Ectodermal cell (in vitro differentiated cells): ENCODE measurements around the gene TMEM132D.

Experiments used
- H3K27ac ChIP-seq: 2 replicates; pipeline ENCODE4 v1.7.0; 2013; ENCODE audit warnings: mild to moderate bottlenecking, low read depth, low read length; ENCODE audit not compliant: insufficient read depth, poor library complexity, severe bottlenecking
- H3K27me3 ChIP-seq: 2 replicates; pipeline ENCODE4 v1.7.0; 2013; ENCODE audit warnings: mild to moderate bottlenecking, low read length; ENCODE audit not compliant: insufficient read depth, control insufficient read depth, poor library complexity, severe bottlenecking
- H3K36me3 ChIP-seq: one replicate; pipeline ENCODE4 v1.7.0; 2013; ENCODE audit warnings: low read length; ENCODE audit not compliant: control insufficient read depth, insufficient read depth
- H3K4me1 ChIP-seq: one replicate; pipeline ENCODE4 v1.7.0; 2013; ENCODE audit warnings: low read length; ENCODE audit not compliant: control insufficient read depth, insufficient read depth
- H3K4me3 ChIP-seq: 2 replicates; pipeline ENCODE4 v1.7.0; 2013; ENCODE audit warnings: low read depth, low read length, control low read depth; ENCODE audit not compliant: insufficient read depth
- H3K9me3 ChIP-seq: 2 replicates; pipeline ENCODE4 v1.7.0; 2013; ENCODE audit warnings: mild to moderate bottlenecking, low read length, moderate library complexity; ENCODE audit not compliant: control insufficient read depth
- WGBS, 2 experiments: methylation state at CpG; one replicate each; pipeline ENCODE4 v1.1.7; 2013; ENCODE audit warnings: missing lambda C conversion rate in 2 of 2; 5-methylcytosine and 5-hydroxymethylcytosine counted together

TMEM132D gene

DNA sequence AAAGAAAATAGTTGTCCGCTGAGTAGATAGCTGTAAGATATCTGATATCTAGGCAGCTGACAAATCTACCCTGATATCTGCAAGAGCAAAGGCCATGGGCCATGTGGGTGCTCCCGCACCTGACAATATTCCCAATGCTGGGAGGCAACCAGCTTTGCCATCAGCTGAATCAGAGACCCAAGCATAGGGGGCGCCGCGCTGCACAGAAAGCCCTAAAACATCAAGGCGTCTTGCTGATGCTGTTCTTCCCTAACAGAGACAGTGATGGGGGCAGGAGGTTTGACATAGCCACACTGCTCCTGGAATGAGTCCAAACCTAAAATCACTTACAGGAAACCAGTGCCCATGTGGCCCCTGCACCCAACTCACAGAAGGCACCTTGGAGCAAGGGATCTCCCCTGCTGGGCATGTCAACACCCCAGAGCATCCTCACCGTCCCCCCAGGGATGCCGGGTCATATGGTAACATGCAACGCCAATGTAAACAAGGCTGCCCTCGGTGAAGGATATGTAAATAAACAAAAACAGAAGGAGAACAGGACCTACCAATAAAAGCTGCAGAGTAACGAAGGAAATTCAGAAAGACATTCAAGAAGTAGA is 199.5 kb downstream of the TMEM132D start:
- no peaks in the 10 kb centered on the region for H3K27me3 ChIP-seq
- WGBS, 2 experiments = 90% methylated on average over 10 to 11 of the region's 11 CpGs
- H3K9me3 ChIP-seq = no peaks in the 10 kb centered on the region
- no peak overlapping the region for H3K4me3 ChIP-seq
- H3K4me1 ChIP-seq = no peaks in the 10 kb centered on the region
- no peaks in the 10 kb centered on the region for H3K36me3 ChIP-seq
- H3K27ac ChIP-seq = no peak overlapping the region

- WGBS, 2 experiments = 86 to 89% methylated on average over 9 of the region's 9 CpGs
- H3K4me1 ChIP-seq = no peaks in the 10 kb centered on the region
- H3K27ac ChIP-seq = no peak overlapping the region
- no peak overlapping the region for H3K4me3 ChIP-seq
- no peaks in the 10 kb centered on the region for H3K27me3 ChIP-seq
- H3K9me3 ChIP-seq = no peaks in the 10 kb centered on the region
- H3K36me3 ChIP-seq = no peaks in the 10 kb centered on the region
Measured at GRCh38 chr12:129701631-129702101, 202.2 kb downstream of the TMEM132D start.

DNA sequence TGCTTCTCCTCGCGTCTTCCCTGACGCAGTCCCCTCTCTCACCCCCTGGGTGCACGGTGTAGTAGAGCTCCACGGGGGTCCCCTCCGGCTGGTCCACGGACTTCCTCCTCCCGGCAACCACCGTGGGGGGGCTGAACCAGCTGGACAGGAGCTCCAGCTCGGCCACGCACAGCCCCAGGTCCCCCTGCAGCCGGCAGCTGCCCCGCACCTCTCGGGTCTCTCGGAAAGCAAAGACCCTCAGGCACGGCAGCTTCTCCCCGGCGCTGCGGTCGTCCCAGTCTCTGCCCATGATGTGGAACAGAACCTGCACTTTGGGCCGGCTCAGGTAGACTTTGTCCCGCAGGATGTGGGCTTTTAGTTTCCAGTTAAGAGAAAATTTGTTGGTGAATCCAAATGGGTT is 203.8 kb downstream of the TMEM132D start:
- H3K27ac ChIP-seq = no peak overlapping the region
- H3K4me3 ChIP-seq = no peak overlapping the region
- H3K9me3 ChIP-seq = no peaks in the 10 kb centered on the region
- no peaks in the 10 kb centered on the region for H3K36me3 ChIP-seq
- 94% methylated on average over 22 of the region's 22 CpGs for WGBS, 2 experiments
- no peaks in the 10 kb centered on the region for H3K4me1 ChIP-seq
- no peaks in the 10 kb centered on the region for H3K27me3 ChIP-seq

- no peaks in the 10 kb centered on the region for H3K27me3 ChIP-seq
- H3K4me3 ChIP-seq = no peak overlapping the region
- no peak overlapping the region for H3K27ac ChIP-seq
- no peaks in the 10 kb centered on the region for H3K36me3 ChIP-seq
- WGBS, 2 experiments = 92 to 95% methylated on average over 11 of the region's 11 CpGs
- no peaks in the 10 kb centered on the region for H3K9me3 ChIP-seq
- H3K4me1 ChIP-seq = no peaks in the 10 kb centered on the region
Measured at GRCh38 chr12:129696926-129697325, 206.9 kb downstream of the TMEM132D start.

DNA sequence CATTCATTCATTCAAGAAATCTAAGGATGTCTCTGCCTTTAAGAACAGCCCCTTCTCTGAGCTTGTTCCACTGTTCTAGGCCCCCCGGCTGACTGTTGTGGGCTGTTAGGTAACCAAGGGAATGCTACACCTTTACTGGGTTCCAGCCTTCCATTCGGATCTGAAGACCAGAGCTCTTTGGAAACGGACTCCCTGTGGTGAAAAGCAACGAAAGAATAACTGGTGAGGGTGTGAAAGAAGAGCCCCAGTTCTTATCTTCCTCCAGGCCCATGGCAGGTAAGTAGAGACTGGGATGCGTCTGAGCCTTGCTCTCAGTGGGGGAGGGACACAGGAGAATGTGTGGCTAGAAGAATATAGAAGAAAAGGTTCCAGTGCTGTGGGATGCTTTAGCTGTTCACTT is 207.4 kb downstream of the TMEM132D start:
- H3K27ac ChIP-seq = no peak overlapping the region
- no peaks in the 10 kb centered on the region for H3K27me3 ChIP-seq
- WGBS, 2 experiments = 43% methylated on average over 5 of the region's 5 CpGs
- H3K9me3 ChIP-seq = no peaks in the 10 kb centered on the region
- H3K36me3 ChIP-seq = no peaks in the 10 kb centered on the region
- H3K4me1 ChIP-seq = no peaks in the 10 kb centered on the region
- no peak overlapping the region for H3K4me3 ChIP-seq

GRCh38 chr12:129693731-129694130 is 210.1 kb downstream of the TMEM132D start:
- no peak overlapping the region for H3K4me3 ChIP-seq
- H3K27me3 ChIP-seq = no peaks in the 10 kb centered on the region
- H3K9me3 ChIP-seq = no peaks in the 10 kb centered on the region
- H3K36me3 ChIP-seq = no peaks in the 10 kb centered on the region
- no peaks in the 10 kb centered on the region for H3K4me1 ChIP-seq
- no peak overlapping the region for H3K27ac ChIP-seq
- WGBS, 2 experiments = 94 to 97% methylated on average over 8 of the region's 8 CpGs

- Histone ChIP-seq H3K4me1 (no peaks in the 10 kb centered on the region), H3K27ac (no peak overlapping the region), H3K27me3 (no peaks in the 10 kb centered on the region), H3K36me3 (no peaks in the 10 kb centered on the region), H3K4me3 (no peak overlapping the region), H3K9me3 (no peaks in the 10 kb centered on the region)
Measured at GRCh38 chr12:129687731-129688130, 216.1 kb downstream of the TMEM132D start.

DNA sequence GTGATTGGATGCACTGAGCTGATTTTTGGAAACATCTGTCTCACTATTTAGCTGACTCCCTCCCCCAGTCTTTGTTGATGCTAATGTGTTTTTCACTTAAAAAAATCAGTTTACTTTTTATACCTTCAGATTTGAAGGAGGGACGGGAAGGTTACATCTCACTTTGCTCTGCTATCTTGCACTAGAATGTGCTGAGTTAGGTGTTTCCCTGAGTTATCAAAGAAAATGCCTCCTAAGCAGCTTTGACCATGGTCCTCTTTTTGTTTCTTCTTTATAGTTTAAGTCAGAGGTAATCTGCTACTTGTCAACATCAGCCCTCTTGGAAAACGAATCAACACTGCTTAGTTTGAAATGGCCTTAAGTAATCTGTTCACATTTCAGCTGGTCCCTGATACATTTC is 222.0 kb downstream of the TMEM132D start:
- H3K4me3 ChIP-seq = no peak overlapping the region
- H3K36me3 ChIP-seq = no peaks in the 10 kb centered on the region
- no peak overlapping the region for H3K27ac ChIP-seq
- H3K9me3 ChIP-seq = no peaks in the 10 kb centered on the region
- no peaks in the 10 kb centered on the region for H3K27me3 ChIP-seq
- H3K4me1 ChIP-seq = no peaks in the 10 kb centered on the region
- WGBS, 2 experiments = 90 to 96% methylated on average over 2 of the region's 2 CpGs

DNA sequence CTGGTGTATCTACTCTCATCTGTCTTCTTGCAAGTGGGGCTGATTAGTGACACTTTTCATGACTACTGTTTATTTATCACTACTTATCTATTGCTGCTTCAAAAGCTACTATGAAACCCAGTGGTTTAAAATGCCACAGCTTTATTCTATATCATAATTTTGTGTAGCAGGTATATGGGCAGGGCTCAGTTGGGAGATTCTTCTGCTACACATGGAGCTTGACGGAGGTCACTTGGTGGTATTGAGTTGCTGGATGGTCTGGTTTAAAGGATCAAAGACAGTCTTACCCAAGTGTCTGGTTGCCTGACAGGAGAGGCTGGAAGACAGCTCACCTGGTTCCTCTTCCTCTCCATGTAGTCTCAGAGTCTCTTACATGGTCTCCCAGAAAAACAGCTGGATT is 222.7 kb downstream of the TMEM132D start:
- Histone ChIP-seq H3K27me3 (no peaks in the 10 kb centered on the region), H3K4me1 (no peaks in the 10 kb centered on the region), H3K36me3 (no peaks in the 10 kb centered on the region), H3K9me3 (no peaks in the 10 kb centered on the region), H3K27ac (no peak overlapping the region), H3K4me3 (no peak overlapping the region)
- WGBS, 2 experiments = 86 to 95% methylated on average over 1 of the region's 1 CpG

DNA sequence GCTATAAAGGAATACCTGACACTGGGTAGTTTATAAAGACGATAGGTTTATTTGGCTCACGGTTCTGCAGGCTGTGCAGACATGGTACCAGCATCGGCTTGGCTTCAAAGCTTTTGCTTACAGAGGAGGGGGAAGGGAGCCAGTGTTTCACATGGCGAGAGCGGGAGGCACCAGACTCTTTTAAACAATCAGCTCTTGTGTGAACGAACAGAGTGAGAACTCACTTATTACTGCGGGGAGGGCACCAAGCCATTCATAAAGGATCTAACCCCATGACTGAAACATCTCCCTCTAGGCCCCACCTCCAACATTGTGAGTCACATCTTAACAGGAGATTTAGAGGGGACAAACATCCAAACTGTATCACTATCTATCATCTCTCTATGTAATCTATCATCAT is 227.4 kb downstream of the TMEM132D start:
- Histone ChIP-seq H3K9me3 (no peaks in the 10 kb centered on the region), H3K4me3 (no peak overlapping the region), H3K27me3 (no peaks in the 10 kb centered on the region), H3K27ac (no peak overlapping the region), H3K36me3 (no peaks in the 10 kb centered on the region), H3K4me1 (no peaks in the 10 kb centered on the region)
- WGBS, 2 experiments = 90% methylated on average over 7 of the region's 7 CpGs

DNA sequence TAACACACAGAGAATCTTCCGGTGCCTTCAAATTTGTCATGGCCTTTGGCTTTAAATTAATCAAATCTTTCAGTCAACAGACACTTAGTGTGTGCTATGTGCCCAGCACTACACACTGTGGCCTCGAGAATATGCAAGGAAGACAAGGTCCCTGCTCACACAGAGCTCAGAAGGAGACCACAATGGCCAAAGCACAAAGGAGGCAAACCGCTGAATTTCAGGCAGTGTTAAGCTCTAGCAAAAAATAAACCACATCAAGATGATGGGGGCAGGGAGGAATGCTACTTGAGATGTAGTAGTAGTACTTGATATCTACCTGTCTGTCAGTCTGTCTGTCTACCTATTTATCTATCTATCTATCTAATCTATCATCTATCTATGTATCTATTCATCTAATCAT is 227.9 kb downstream of the TMEM132D start:
- Histone ChIP-seq H3K4me1 (no peaks in the 10 kb centered on the region), H3K9me3 (no peaks in the 10 kb centered on the region), H3K36me3 (no peaks in the 10 kb centered on the region), H3K4me3 (no peak overlapping the region), H3K27me3 (no peaks in the 10 kb centered on the region), H3K27ac (no peak overlapping the region)
- WGBS, 2 experiments = 90% methylated on average over 3 of the region's 3 CpGs
